NCI-H226 (cell line): Measurements from ENCODE around the gene EIF2AK2.
A peak's percentile ranks its signal among the peaks of the same experiment; 100 is the strongest.

ENCODE experiments used
- DNase-seq: peaks from one replicate; pipeline ENCODE4 v3.0.0-alpha.2; 2015

EIF2AK2 gene

GRCh38 chr2:37098416-37099118, 58.2 kb downstream of the EIF2AK2 start:
- DNase-seq, result no peak

- DNase-seq, result no peak
Measured at GRCh38 chr2:37096568-37096967, 60.2 kb downstream of the EIF2AK2 start.

GRCh38 chr2:37091873-37092272, 64.9 kb downstream of the EIF2AK2 start:
- no peak for DNase-seq

GRCh38 chr2:37090019-37090477, 66.7 kb downstream of the EIF2AK2 start:
- no peak for DNase-seq

GRCh38 chr2:37085731-37086147, 71.0 kb downstream of the EIF2AK2 start:
- DNase-seq, result peak; percentile 12

- no peak for DNase-seq
Measured at GRCh38 chr2:37084797-37085196, 72.0 kb downstream of the EIF2AK2 start.

GRCh38 chr2:37083873-37084794, 72.6 kb downstream of the EIF2AK2 start, which contains the start of the genes GPATCH11 and HEATR5B:
Gene GPATCH11 (plus strand): TSS chr2:37084518. CDS start chr2:37088382, 3,864 bp downstream.
Gene HEATR5B (minus strand): TSS chr2:37084372. CDS start chr2:37083414, 958 bp downstream.
- DNase-seq, result peak; percentile 93

GRCh38 chr2:37080689-37081088, 76.1 kb downstream of the EIF2AK2 start:
- DNase-seq, result no peak

GRCh38 chr2:37080266-37080665, 76.5 kb downstream of the EIF2AK2 start:
- DNase-seq, result no peak

- no peak for DNase-seq
Measured at GRCh38 chr2:37070931-37071330, 85.8 kb downstream of the EIF2AK2 start.

- no peak for DNase-seq
Measured at GRCh38 chr2:37068686-37069085, 88.1 kb downstream of the EIF2AK2 start.

- no peak for DNase-seq
Measured at GRCh38 chr2:37061776-37062175, 95.0 kb downstream of the EIF2AK2 start.

GRCh38 chr2:37061013-37061711, 95.6 kb downstream of the EIF2AK2 start:
- no peak for DNase-seq

- DNase-seq, result no peak
Measured at GRCh38 chr2:37060446-37060845, 96.3 kb downstream of the EIF2AK2 start.

- no peak for DNase-seq
Measured at GRCh38 chr2:37059841-37060240, 96.9 kb downstream of the EIF2AK2 start.

GRCh38 chr2:37052600-37053332, 104.0 kb downstream of the EIF2AK2 start:
- no peak for DNase-seq
